HepG2 (cell line): ENCODE measurements around the gene GRAMD1A. TPM values are rescaled to one million over a fixed set of nuclear protein-coding genes. Genes with fewer than 3 reads are reported as not detected.
A peak's percentile ranks its signal among the peaks of the same experiment; 100 is the strongest.

Experiments
- EED ChIP-seq: sonication (generic); formaldehyde crosslinking; IDR thresholded peaks from 2 replicates; pipeline ENCODE4 v1.5.0; 2020; ENCODE audit warnings: mild to moderate bottlenecking, missing genetic modification reagents
- HCFC1 ChIP-seq: fragments of 150-350 bp; IDR thresholded peaks from 2 replicates; pipeline ENCODE4 v1.6.1; 2014; ENCODE audit warnings: low read depth, low read length
- PHF21A ChIP-seq: sonication (generic); formaldehyde crosslinking; IDR thresholded peaks from 2 replicates; pipeline ENCODE4 v1.5.0; 2020; ENCODE audit warnings: mild to moderate bottlenecking, missing genetic modification reagents
- RERE ChIP-seq: IDR thresholded peaks from 2 replicates; pipeline ENCODE4 v1.6.1; 2016; ENCODE audit warnings: low read depth, missing genetic modification reagents, missing compliant biosample characterization
- REST ChIP-seq, 2 experiments: IDR thresholded peaks; 2 replicates each; pipeline ENCODE4 v1.6.1; 2011 to 2012; ENCODE audit warnings: low read length in 2 of 2, borderline replicate concordance in 1 of 2, low read depth in 1 of 2, mild to moderate bottlenecking in 1 of 2, moderate library complexity in 1 of 2
- RFX5 ChIP-seq: IDR thresholded peaks from 2 replicates; pipeline ENCODE4 v1.6.1; 2011; ENCODE audit warnings: low read depth, low read length, improper control_type of control experiment
- RORA ChIP-seq: sonication (generic); formaldehyde crosslinking; IDR thresholded peaks from 2 replicates; pipeline ENCODE4 v1.5.0; 2020; ENCODE audit warnings: mild to moderate bottlenecking, missing genetic modification reagents, moderate library complexity
- SALL2 ChIP-seq: sonication (generic); formaldehyde crosslinking; IDR thresholded peaks from 2 replicates; pipeline ENCODE4 v1.8.1; 2023; ENCODE audit warnings: mild to moderate bottlenecking, missing genetic modification reagents, inconsistent platforms
- SRSF9 ChIP-seq: fragments of 200-400 bp; formaldehyde crosslinking; IDR thresholded peaks from 2 replicates; pipeline ENCODE4 v1.6.1; 2018; ENCODE audit warnings: borderline replicate concordance, mild to moderate bottlenecking, low read depth, low read length; ENCODE audit not compliant: insufficient read depth, poor library complexity, severe bottlenecking
- TEAD3 ChIP-seq: optimal IDR thresholded peaks from 2 replicates; pipeline ENCODE3; 2016; ENCODE audit warnings: borderline replicate concordance
- TGIF2 ChIP-seq: IDR thresholded peaks from 2 replicates; pipeline ENCODE4 v1.6.1; 2016; ENCODE audit warnings: control low read depth, missing compliant biosample characterization
- TSC22D2 ChIP-seq: sonication (generic); formaldehyde crosslinking; IDR thresholded peaks from 2 replicates; pipeline ENCODE4 v1.5.1; 2020; ENCODE audit warnings: missing genetic modification reagents, mild to moderate bottlenecking, borderline replicate concordance
- ZNF160 ChIP-seq: sonication (generic); formaldehyde crosslinking; IDR thresholded peaks from 2 replicates; pipeline ENCODE4 v1.8.0; 2022; ENCODE audit warnings: mild to moderate bottlenecking, inconsistent platforms, missing genetic modification reagents
- ZNF207 ChIP-seq: fragments of 450-650 bp; IDR thresholded peaks from 2 replicates; pipeline ENCODE4 v1.6.1; 2016; ENCODE audit warnings: antibody characterized with exemption, borderline replicate concordance
- ZNF230 ChIP-seq: sonication (generic); formaldehyde crosslinking; IDR thresholded peaks from 2 replicates; pipeline ENCODE4 v1.4.0; 2020; ENCODE audit warnings: mild to moderate bottlenecking, missing genetic modification reagents
- ZNF564 ChIP-seq: sonication (generic); formaldehyde crosslinking; IDR thresholded peaks from 2 replicates; pipeline ENCODE4 v1.8.1; 2023; ENCODE audit warnings: mild to moderate bottlenecking, missing genetic modification reagents
- ZNF816 ChIP-seq: sonication (generic); formaldehyde crosslinking; IDR thresholded peaks from 2 replicates; pipeline ENCODE4 v1.8.0; 2022; ENCODE audit warnings: missing genetic modification reagents, mild to moderate bottlenecking, borderline replicate concordance
- ZSCAN22 ChIP-seq: sonication (generic); formaldehyde crosslinking; IDR thresholded peaks from 2 replicates; pipeline ENCODE4 v1.4.0; 2020; ENCODE audit warnings: mild to moderate bottlenecking, missing genetic modification reagents
- polyA plus RNA-seq, 8 experiments: library from polyadenylated mRNA; depleted of rRNA in 3 of 8; stranded (reverse) in 7 of 8; unstranded in 1 of 8; fragments of >200 nt; fragmentation: Illumina TruSeq in 4 of 8; extraction: Trizol in 4 of 8; gene quantifications; 2 replicates each; pipeline versions ENCODE4 v1.2.1 to v1.2.3, GENCODE V29; 2011 to 2016; ENCODE audit warnings: low read depth in 4 of 8, missing spikeins in 1 of 8, mixed read lengths in 1 of 8; ENCODE audit not compliant: insufficient read depth in 1 of 8
- total RNA-seq, 5 experiments: library from RNA; depleted of rRNA; stranded (reverse); fragments of >200 nt; fragmentation: Illumina TruSeq; extraction: Trizol; gene quantifications; 2 replicates each; pipeline ENCODE4 v1.2.3, GENCODE V29; 2016; ENCODE audit warnings: low read depth in 1 of 5
- TF ChIP-seq, protein P1 (sequence below): sonication (generic); formaldehyde crosslinking; IDR thresholded peaks from 2 replicates; pipeline ENCODE4 v1.8.0; 2023; ENCODE audit warnings: mild to moderate bottlenecking, missing genetic modification reagents

GRAMD1A gene
- total and polyA plus RNA-seq, 2 of the 13 experiments (the other 11 are each of a cell fraction or from before 2014, with no cell fraction given) = 14.7 to 181 TPM

DNA sequence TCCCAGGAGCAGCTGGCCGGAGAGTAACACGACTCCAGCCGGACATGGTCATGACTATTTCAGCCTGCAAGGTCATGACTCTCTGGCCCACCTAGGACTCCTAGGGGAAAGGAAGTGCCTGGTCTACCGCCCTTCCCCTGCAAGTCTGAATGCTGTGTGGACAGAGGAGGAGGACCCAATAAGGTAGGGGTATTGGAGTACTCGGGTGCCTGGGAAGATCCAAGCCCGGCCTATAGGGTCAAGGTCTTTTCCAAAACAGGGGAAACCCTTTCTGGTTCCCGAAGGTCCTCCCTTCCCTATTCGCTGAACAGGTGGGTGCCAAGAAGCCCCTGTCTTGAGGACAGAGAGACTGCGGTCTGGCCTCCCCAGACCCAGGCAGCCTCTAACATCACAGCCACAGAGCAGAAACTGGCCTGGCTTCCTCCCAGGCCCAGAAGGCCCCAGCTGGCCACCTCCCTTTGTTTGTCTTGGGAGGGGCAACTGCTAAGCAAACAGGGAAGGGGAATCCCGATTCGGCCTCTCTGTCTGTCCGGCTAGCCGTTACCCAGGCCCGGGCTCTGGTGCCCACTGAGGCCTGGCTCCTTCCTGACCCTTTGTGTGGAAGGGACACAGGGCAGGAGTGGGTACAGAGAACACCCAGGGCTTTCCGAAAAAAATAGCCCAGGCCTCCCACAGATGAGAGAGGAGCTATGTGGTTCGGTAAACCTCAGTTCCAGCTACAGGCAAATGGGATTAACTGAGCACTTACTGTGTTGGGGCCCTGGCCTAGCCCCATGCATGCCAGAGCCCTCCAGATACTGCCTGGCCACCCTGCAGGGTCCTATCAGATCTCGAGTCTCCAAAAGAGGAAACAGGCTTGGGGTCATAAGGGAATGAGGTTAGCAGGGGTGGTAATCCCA is 5.2 kb upstream of the GRAMD1A start (continued):
- peak; percentile 7; the same call in 1 of the 2 replicates for TF ChIP-seq SALL2 (CRISPR knock-in tag)
- TF ChIP-seq ZNF230 (CRISPR knock-in tag) = no peak
- TF ChIP-seq HCFC1 = no peak
- TF ChIP-seq ZNF160 (CRISPR knock-in tag) = no peak
- TF ChIP-seq TGIF2 (CRISPR knock-in tag) = no peak
- TF ChIP-seq RERE (CRISPR knock-in tag) = peak; percentile 87
- TF ChIP-seq, protein P1, sequence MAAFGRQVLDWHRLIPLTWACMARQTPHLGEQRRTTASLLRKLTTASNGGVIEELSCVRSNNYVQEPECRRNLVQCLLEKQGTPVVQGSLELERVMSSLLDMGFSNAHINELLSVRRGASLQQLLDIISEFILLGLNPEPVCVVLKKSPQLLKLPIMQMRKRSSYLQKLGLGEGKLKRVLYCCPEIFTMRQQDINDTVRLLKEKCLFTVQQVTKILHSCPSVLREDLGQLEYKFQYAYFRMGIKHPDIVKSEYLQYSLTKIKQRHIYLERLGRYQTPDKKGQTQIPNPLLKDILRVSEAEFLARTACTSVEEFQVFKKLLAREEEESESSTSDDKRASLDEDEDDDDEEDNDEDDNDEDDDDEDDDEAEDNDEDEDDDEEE (CRISPR knock-in tag) = no peak
- TF ChIP-seq RORA (CRISPR knock-in tag) = no peak
- no peak for TF ChIP-seq SRSF9
- no peak for TF ChIP-seq ZNF207
- TF ChIP-seq ZSCAN22 (CRISPR knock-in tag) = no peak
- TF ChIP-seq TEAD3 (CRISPR knock-in tag) = no peak
- peak; percentile 75 for TF ChIP-seq PHF21A (CRISPR knock-in tag)
- no peak for TF ChIP-seq EED (CRISPR knock-in tag)
- TF ChIP-seq ZNF564 (CRISPR knock-in tag) = no peak
- no peak for TF ChIP-seq ZNF816 (CRISPR knock-in tag)
- TF ChIP-seq RFX5 = no peak
- TF ChIP-seq REST (IDR thresholded peaks at IDR 0.05; ENCODE audit: borderline replicate concordance in 1 of 2, low read depth in 1 of 2, low read length in 2 of 2) = 0 out of 4 replicates have a peak, but pooled peaks of 1 of the 2 experiments have one; percentile 12
- peak; percentile 58; the same call in 1 of the 2 replicates for TF ChIP-seq TSC22D2 (CRISPR knock-in tag)
